K562 (cell line): ENCODE measurements around the gene TCIRG1. TPM values are rescaled to one million over a fixed set of nuclear protein-coding genes. Genes with fewer than 3 reads are reported as not detected.

ENCODE experiments used
- ETV5 ChIP-seq: sonication (generic); formaldehyde crosslinking; IDR thresholded peaks from 2 replicates; pipeline ENCODE4 v1.4.0; 2020; ENCODE audit warnings: low read depth, mild to moderate bottlenecking, missing genetic modification reagents
- ETV6 ChIP-seq, 3 experiments: fragments of 150-350 bp in 1 of 3; sonication (generic) in 1 of 3; formaldehyde crosslinking in 1 of 3; IDR thresholded peaks; 2 replicates each; pipeline versions ENCODE4 v1.6.1 to v1.8.0; 2014 to 2022; ENCODE audit warnings: borderline replicate concordance in 2 of 3, low read depth in 2 of 3, antibody characterized with exemption in 1 of 3, low read length in 1 of 3, mild to moderate bottlenecking in 1 of 3, missing genetic modification reagents in 1 of 3
- GATAD2B ChIP-seq: fragments of 450-650 bp; IDR thresholded peaks from 2 replicates; pipeline ENCODE4 v1.6.1; 2017; ENCODE audit warnings: mild to moderate bottlenecking, borderline replicate concordance
- HNRNPUL1 ChIP-seq: fragments of 200-400 bp; formaldehyde crosslinking; IDR thresholded peaks from 2 replicates; pipeline ENCODE4 v1.6.1; 2017; ENCODE audit warnings: low read length
- NUFIP1 ChIP-seq: fragments of 450-650 bp; IDR thresholded peaks from 2 replicates; pipeline ENCODE4 v1.6.1; 2018; ENCODE audit not compliant: partially characterized antibody
- PHTF2 ChIP-seq: fragments of 250-450 bp; sonication (Bioruptor Pico); IDR thresholded peaks from 2 replicates; pipeline ENCODE4 v1.5.0; 2021; ENCODE audit warnings: mild to moderate bottlenecking
- XRCC3 ChIP-seq: fragments of 450-650 bp; IDR thresholded peaks from 2 replicates; pipeline ENCODE4 v1.6.1; 2017; ENCODE audit warnings: mild to moderate bottlenecking, moderate library complexity
- ZBTB11 ChIP-seq, 3 experiments: fragments of 200-800 bp in 1 of 3; fragments of 250-450 bp in 1 of 3; fragments of 450-650 bp in 1 of 3; sonication (Bioruptor Pico) in 1 of 3; sonication (Bioruptor generic) in 1 of 3; formaldehyde crosslinking in 1 of 3; IDR thresholded peaks; 2 replicates each; pipeline versions ENCODE4 v1.6.1 to v1.8.0; 2016 to 2022; ENCODE audit warnings: mild to moderate bottlenecking in 2 of 3, missing genetic modification characterization in 2 of 3, missing compliant biosample characterization in 1 of 3, moderate library complexity in 1 of 3
- ZBTB40 ChIP-seq, 2 experiments: fragments of 450-650 bp in 1 of 2; sonication (generic) in 1 of 2; formaldehyde crosslinking in 1 of 2; IDR thresholded peaks; 2 replicates each; pipeline versions ENCODE4 v1.7.1 to v1.9.0; 2016 to 2022; ENCODE audit warnings: inconsistent platforms in 1 of 2, mild to moderate bottlenecking in 1 of 2, missing genetic modification reagents in 1 of 2
- ZNF639 ChIP-seq, 2 experiments: fragments of 200-800 bp in 1 of 2; sonication (Bioruptor generic) in 1 of 2; sonication (generic) in 1 of 2; formaldehyde crosslinking in 1 of 2; IDR thresholded peaks in 1 of 2; conservative IDR thresholded peaks in 1 of 2; 2 replicates each; pipeline versions ENCODE4 v1.5.0 to v1.6.1; 2016 to 2020; ENCODE audit warnings: missing compliant biosample characterization in 1 of 2, missing genetic modification characterization in 1 of 2, missing genetic modification reagents in 1 of 2
- polyA plus RNA-seq, 8 experiments: library from polyadenylated mRNA; depleted of rRNA in 4 of 8; stranded (reverse) in 5 of 8; unstranded in 3 of 8; fragments of >200 nt; fragmentation: Nextera tagmentation in 2 of 8; fragmentation: Illumina TruSeq in 1 of 8; extraction: Ambion mirVana in 2 of 8; extraction: Trizol in 1 of 8; gene quantifications; 2 replicates each; pipeline versions ENCODE4 v1.2.1 to v1.2.3, GENCODE V29; 2011 to 2014; ENCODE audit warnings: inconsistent platforms in 1 of 8, missing spikeins in 1 of 8
- total RNA-seq, 7 experiments: library from RNA; depleted of rRNA in 6 of 7; stranded (reverse); fragments of >200 nt in 6 of 7; fragmentation: Illumina TruSeq in 2 of 7; extraction: Trizol in 2 of 7; gene quantifications; 2 replicates each; pipeline versions ENCODE4 v1.2.1 to v1.2.3, GENCODE V29; 2011 to 2021; ENCODE audit warnings: low replicate concordance in 1 of 7

The TCIRG1 gene
- total and polyA plus RNA-seq, 9 of the 15 experiments (the other 6 are each of a cell fraction or from before 2014, with no cell fraction given), result 0.49 to 143 (median 24.4) TPM

- TF ChIP-seq ZBTB40 (IDR thresholded peaks at IDR 0.05) (peak; percentile 85), ZBTB40 (CRISPR knock-in tag; IDR thresholded peaks at IDR 0.05) (no peak), HNRNPUL1 (no peak), ETV6 (IDR thresholded peaks at IDR 0.05; ENCODE audit: borderline replicate concordance in 1 of 2, low read depth in 2 of 2, low read length in 1 of 2) (no peak), ETV6 (CRISPR knock-in tag; IDR thresholded peaks at IDR 0.05; ENCODE audit: borderline replicate concordance) (no peak; the same call in 1 of the 2 replicates), ZBTB11 (CRISPR knock-in tag; IDR thresholded peaks at IDR 0.05) (peak in 1 of 3 experiments; percentile 54; a peak in 1 of 6 replicates), PHTF2 (CRISPR knock-in tag) (no peak), ZNF639 (CRISPR knock-in tag; conservative IDR thresholded peaks at IDR 0.05 in 1 of 2, IDR thresholded peaks at IDR 0.05 in 1 of 2) (0 out of 4 replicates have a peak, but pooled peaks of 1 of the 2 experiments have one; percentile 32), NUFIP1 (no peak), ETV5 (CRISPR knock-in tag) (peak; percentile 37; the same call in 1 of the 2 replicates), GATAD2B (no peak), XRCC3 (no peak)
These were observed 8.3 kb upstream of the TCIRG1 start, which contains the start of gene NDUFS8 (continued) for GRCh38 chr11:68030318-68031143.
